HFF-Myc (cell line): ENCODE results near the gene GAB3.

Experiments used
- DNase-seq: peaks from one replicate; pipeline ENCODE4 v3.0.0-alpha.2; 2011; ENCODE audit warnings: low read depth; ENCODE audit errors: extremely low read depth
- H3K4me3 ChIP-seq: replicated peaks from 2 replicates; pipeline ENCODE4 v1.5.1; 2011; ENCODE audit warnings: low read depth, mild to moderate bottlenecking, control low read depth, low read length
- CTCF ChIP-seq: IDR thresholded peaks from 2 replicates; pipeline ENCODE4 v1.5.1; 2012; ENCODE audit warnings: mild to moderate bottlenecking, low read depth, low read length, control low read depth; ENCODE audit errors: missing control alignments

Gene GAB3

GRCh38 chrX:154775419-154776349 is 24.8 kb upstream of the GAB3 start:
- no peak for DNase-seq
- no peak for TF ChIP-seq CTCF
- no peak overlapping the region for H3K4me3 ChIP-seq

GRCh38 chrX:154774622-154775021 is 23.7 kb upstream of the GAB3 start:
- no peak overlapping the region for H3K4me3 ChIP-seq
- TF ChIP-seq CTCF = no peak
- DNase-seq = no peak

GRCh38 chrX:154762537-154763296 is 11.8 kb upstream of the GAB3 start, which contains the start of gene DKC1:
Gene DKC1 (plus strand): TSS chrX:154762864. CDS start chrX:154762966, 102 bp downstream.
- peak within 1 kb of the TSS; percentile 86 for H3K4me3 ChIP-seq

GRCh38 chrX:154761977-154762536 is 11.2 kb upstream of the GAB3 start:
- H3K4me3 ChIP-seq = peak overlapping the region; percentile 86
- TF ChIP-seq CTCF = no peak
- DNase-seq = no peak

More at GRCh38 chrX:154762537-154763296, 11.8 kb upstream of the GAB3 start, which contains the start of gene DKC1:
- DNase-seq = peak; percentile 72
- no peak for TF ChIP-seq CTCF

GRCh38 chrX:154758696-154759095 is 7.8 kb upstream of the GAB3 start:
- H3K4me3 ChIP-seq = no peak overlapping the region
- no peak for DNase-seq
- TF ChIP-seq CTCF = no peak

GRCh38 chrX:154751669-154752271 is 893 bp upstream of the GAB3 start:
- no peak for TF ChIP-seq CTCF
- DNase-seq = no peak
- H3K4me3 ChIP-seq = no peak overlapping the region
